NCI-H524 (cell line): ENCODE measurements around the gene SGF29.
"Not testable (repeated sequence)": the region's sequence is repeated elsewhere in the genome, so short reads cannot be mapped to it uniquely, and the experiment has no call there.

Experiments
- DNase-seq, 2 experiments: peaks; one replicate each; lab custom pipeline; 2025; lab: John Stamatoyannopoulos, UW

Gene SGF29

DNA sequence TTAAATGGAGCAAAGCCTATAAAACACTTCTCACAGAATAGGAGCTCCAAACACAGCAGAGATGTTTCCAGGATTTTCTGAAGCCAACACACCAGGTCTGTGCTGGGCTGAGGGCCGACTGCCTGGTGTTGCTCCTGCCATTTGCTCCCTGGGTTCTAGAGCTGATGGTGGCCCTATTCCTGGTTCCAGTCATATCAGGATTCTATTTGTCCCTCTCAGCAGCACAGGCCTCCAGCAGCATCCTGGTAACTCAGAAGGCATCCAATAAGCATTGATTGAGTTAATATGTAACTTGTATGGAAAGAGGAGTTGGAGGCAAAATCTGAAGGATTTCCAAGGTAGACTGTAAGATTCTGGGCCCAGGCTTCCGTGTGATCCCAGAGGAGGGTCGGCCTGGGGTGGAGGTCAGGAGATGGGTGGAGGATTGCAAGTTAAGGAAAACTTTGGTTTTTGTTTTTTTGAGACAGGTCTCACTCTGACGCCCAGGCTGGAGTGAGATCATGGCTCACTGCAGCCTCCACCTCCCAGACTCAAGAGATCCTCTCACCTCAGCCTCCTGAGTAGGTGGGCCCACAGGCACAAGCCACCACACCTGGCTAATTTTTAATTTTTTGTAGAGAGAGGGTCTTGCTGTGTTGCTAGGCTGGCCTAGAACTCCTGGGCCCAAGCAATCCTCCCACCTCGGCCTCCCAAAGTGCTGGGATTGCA lies 20.6 kb upstream of the SGF29 start:
- no peak for DNase-seq

DNA sequence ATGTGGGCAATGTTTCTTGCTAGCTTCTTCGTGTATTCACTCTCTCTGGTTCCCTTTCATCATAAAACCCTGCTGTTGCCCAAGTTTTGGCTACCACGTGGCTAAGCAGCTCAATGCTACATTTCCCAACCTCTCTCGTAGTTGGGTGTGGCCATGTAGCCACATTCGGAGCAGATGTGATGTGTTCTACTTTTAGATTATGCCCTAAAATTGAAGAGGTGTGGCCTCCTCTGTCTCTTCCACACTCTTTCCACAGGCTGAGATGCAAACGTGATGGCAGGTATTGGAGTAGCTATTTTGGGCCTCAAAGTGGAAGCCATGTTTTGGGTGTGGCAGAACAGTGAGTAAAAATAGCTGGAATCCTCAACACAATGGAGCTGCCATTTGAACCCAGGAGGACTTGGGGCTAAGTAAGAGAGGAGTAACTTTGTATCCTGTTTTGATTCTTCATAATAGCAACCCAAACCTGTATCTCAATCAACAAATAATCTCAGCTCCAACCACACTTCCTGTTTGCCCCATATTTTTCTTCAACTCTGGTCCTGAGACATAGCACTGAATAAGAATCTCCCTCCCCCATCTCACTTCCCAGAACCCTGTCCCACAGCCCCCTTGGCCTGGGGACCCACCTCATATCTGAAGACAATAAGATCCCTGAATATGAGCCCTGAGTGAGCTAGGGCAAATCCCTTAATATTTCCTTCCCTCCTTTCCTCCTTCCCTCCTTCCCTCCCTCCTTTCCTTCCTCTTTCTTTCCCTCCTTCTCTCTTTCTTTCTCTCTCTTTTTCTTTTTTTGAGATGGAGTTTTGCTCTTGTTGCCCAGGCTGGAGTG lies 19.0 kb upstream of the SGF29 start:
- DNase-seq, result no peak

DNA sequence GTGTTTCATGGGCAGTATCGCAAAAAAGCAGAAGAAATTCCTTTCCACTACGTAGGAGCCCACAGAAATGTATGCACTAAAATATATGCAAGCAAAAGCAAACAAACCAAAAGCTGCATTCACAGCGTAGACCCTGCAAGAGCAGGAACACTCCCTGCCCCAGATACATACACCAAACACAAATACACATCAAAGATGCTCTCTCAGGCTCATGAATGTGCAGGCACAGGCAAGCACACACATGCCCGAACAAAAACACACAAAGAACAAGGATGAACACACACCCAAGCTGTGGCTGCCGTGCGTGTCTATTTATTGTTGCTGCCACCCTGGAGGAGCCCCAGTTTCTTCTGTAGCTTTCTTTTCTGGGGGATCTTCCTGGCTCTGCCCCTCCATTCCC lies 16.6 kb upstream of the SGF29 start:
- no peak for DNase-seq

DNA sequence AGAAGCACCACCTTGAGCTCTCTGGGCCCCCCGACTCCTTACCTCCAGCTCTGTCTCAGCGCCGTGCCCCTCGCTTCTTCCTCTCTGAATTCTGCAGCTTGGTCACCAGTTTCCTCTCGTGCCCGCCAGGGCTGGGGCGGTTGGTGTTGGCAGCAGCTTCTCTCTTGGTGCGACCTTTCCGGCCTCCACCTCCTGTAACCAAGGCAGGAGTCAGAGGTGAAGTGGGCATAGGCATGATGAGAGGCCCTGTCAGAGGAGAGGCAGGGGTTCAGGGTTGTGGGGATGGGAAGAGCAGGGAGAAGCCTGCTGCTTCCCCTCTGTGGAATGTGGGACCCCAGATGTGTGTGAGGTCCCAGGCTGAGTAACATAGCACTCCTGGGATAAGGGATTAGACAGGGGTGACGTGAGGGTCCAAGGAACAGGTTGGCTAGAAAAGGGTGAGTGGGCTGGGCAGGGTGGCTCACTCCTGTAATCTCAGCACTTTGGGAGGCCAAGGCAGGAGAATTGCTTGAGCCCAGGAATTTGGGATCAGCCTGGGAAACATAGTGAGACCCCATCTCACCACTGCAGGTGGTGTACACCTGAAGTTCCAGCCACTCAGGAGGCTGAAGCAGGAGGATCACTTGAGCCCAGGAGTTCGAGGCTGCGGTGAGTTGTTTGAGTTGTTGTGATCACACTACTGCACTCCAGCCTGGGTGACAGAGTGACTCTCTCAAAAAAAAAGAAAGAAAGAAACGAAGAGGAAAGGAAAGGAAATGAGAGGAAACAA lies 15.6 kb upstream of the SGF29 start:
- DNase-seq, result no peak

DNA sequence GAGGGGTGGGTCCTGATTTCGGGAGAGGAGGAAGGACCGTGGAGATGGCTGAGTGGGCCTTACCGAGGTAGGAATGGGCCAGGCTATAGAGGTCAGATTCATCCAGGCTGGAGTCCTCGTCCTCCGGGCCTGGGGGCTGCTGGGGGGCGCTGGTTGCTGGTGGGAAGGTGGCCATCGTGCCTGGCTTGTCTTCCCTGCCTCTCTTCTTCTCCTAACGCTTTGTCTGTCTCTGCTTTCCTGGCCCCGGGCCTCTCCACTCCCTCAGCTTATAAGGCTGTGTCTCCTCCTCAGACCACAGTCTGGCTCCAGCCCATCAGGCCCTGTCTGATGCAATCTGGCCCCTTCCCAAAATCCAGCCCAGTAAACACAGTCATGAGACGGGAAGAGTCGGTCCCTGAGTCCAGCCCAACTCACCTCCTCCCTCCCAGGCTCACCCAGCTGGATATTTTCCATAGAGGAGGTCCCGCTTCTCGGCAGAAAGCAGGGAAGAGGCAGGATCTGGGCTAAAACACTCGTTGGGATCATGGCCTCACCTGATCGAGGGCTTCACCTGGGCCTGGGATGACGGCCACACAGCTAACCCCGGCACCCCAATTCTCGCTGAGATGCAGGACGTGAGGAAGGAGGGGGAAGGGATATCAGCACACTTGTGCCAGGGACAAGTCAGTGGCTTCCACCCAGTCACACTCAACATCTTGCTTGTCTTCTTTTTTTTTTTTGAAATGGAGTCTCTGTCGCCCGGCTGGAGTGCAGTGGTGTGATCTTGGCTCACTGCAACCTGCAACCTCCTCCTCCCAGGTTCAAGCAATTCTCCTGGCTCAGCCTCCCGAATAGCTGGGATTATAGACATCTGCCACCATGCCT lies 14.8 kb upstream of the SGF29 start, which contains the start of gene NUPR1:
Gene NUPR1 (minus strand): TSS at position 242 of the 864 bp plus-strand sequence. CDS start 67 bp downstream, at position 175.
- no peak for DNase-seq

DNA sequence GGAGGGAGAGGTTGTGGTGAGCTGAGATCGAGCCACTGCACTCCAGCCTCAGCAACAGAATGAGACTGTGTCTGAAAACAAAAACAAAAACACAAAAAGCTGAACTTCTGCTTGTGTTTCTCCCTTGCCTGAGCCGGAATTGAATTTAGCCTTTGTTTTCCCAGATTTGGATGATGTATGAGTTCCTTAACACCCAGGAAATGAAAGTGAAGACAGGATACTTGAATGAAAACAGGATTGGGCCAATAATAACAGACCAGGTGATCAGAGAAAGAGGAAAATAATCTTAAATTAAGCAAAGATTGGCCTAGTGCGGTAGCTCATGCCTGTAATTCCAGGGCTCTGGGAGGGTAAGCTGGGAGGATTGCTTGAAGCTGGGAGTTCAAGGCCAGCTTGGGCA lies 13.4 kb upstream of the SGF29 start:
- DNase-seq, result no peak

DNA sequence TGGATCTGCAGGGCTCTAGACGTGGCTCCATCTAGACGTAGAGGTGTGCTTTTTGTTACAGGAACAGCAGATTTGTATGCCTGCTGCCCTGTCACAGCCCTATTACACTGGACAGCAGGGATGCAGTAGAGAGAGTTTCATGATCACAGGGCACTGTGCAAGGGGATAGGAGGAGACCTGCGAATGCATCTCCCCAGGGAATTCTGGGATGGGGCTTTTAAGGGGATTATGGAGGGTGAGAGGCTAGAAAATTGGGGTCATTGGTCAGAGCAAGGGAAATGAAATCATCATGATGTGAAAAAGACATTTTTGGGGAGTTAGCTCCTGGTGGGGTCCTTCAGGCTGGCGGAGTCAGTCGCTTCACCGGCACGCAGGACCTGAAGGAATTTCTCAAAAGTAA lies 11.1 kb upstream of the SGF29 start:
- no peak for DNase-seq

DNA sequence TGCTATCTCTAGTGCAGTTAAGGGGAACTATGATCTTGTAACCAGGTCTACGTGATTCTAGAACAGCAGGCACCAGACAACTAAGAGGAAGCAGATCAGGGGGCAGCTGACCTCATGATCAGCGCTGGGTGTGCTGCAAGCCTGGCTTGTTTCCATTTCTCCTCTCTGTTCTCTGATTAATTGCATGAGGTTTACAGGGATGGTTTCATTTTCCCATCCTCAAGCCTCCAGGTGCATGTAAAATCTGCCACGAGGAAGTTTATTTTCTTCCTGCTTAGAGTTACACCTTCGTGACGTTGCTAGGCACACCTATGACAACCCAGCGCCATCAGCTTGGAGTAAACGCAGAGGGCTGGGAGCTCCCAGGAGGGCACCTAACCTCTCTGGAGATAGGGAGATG lies 10.6 kb upstream of the SGF29 start:
- no peak for DNase-seq

DNA sequence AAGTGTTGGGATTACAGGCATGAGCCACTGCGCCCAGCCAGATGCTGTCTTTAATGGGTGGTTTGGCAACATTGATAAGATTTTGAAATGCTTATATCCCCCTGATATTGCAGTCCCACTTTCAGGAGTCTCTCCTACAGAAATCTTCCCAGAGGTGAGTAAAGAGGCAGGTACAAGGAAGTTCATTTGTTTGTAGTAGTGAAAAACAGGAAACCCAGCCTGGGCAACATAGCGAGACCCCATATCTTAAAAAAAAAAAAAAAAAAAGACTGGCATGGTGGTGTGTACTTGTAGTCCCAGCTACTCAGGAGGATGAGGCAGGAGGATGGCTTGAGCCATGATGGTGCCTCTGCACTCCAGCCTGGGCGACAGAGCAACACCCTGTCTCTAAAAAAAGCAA lies 8.7 kb upstream of the SGF29 start:
- no peak for DNase-seq

DNA sequence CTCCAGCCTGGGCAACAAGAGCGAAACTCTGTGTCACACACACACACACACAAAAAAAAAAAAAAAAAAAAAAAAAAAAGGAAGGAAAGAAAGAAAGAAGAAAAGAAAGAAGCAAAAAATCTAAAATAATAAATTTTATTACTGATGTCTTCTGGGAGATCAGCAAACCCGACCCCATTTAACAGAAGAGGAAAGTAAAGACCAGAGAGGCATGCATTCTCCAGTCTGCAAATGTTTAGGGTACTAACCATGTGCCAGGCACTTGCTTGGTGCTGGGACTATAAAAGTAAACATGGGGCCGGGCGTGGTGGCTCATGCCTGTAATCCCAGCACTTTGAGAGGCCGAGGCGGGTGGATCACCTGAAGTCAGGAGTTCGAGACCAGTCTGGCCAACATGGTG lies 7.8 kb upstream of the SGF29 start:
- DNase-seq, result not testable (repeated sequence)

DNA sequence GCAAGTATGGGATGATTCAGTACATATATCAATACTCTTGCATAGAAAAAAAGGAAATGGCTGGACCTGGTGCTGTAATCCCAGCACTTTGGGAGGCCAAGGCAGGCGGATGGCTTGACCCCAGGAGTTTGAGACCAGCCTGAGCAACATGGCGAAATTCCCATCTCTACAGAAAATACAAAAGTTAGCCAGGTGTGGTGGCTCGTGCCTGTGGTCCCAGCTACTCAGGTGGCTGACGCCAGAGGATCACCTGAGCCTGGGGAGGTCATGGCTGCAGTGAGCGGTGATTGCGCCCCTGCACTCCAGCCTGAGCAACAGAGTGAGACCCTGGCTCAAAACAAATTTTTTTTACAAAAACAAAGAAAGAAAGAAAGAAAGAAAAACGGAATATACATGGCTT lies 7.1 kb upstream of the SGF29 start:
- no peak for DNase-seq

DNA sequence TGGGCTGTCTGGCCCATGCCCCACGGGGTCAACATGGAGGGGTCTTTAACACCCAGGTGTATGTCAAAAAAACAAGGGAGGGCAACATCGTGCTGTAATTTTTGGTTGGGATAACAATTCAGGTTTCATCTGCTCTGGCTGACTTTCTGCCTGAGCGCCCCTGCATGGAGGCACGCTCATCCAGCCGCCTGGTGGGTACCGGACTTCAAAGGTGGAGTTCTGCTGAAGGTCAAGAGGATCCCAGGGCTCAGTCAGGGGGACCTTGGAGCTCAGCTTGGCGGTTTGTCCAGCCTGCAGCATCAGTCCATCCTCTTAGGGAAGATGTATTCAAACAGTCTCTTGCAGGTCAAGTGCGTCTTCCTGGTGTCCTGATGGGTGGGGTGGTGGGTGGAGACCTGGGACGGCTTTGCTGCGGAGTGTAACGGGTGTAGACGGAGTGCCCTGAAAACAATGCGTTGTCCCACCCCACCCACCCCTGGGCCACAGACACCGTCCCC lies 5.4 kb upstream of the SGF29 start:
- no peak for DNase-seq

DNA sequence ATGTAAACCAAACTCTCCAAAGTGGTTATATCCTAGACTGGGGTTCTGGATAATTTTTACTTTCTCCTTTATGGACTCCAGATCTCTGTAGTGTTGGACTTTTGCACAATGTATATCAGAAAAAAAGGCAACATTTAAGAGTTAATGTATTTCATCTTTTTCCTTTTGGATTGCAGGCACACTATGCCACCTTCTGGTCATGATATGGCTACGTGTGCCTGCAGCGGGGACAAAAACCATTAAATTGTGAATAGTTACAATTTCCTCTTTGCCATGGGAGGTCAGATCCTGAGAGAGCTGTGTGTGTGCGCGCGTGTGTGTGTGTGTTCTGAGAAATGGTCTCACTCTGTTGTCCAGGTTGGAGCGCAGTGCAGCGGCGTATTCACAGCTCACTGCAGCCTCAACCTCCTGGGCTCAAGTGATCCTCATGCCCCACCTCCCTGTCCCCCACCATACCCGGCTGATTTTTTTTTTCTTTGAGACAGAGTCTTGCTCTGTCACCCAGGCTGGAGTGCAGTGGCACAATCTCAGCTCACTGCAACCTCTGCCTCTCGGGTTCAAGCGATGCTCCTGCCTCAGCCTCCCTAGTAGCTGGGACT lies 4.3 kb upstream of the SGF29 start:
- DNase-seq, result peak in 1 of 2 experiments; percentile 18

DNA sequence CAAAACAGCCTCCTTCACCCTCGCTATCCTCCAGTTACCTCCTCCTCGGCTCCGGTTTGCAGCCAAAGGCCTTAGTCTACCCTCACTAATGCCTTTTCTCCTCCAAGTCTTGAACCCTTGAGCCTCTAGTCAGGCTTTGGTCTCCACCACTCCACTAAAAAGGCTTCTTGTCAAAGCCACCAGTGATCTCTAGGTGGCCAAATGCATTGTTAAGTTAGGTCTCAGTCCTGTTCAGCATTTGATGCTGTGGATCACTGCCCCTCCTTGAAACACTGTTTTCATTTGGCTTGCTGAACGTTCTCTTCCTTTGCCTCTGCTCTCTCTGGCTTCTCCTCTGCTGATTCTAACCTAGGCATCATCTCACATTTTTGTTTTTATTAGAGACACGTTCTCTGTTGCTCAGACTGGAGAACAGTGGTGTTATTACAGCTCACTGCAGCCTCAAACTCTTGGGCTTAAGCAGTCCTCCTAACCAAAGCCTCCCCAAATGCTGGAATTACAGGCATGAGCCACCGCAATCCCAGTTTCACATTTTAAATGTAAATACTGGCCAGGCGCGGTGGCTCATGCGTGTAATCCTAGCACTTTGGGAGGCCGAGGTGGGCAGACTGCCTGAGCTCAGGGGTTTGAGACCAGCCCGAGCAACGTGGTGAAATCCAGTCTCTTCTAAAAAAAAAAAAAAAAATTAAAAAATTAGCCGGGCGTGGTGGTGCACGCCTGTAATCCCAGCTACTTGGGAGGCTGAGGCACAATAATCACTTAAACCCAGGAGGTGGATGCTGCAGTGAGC lies 1.1 kb downstream of the SGF29 start:
- DNase-seq, result no peak

DNA sequence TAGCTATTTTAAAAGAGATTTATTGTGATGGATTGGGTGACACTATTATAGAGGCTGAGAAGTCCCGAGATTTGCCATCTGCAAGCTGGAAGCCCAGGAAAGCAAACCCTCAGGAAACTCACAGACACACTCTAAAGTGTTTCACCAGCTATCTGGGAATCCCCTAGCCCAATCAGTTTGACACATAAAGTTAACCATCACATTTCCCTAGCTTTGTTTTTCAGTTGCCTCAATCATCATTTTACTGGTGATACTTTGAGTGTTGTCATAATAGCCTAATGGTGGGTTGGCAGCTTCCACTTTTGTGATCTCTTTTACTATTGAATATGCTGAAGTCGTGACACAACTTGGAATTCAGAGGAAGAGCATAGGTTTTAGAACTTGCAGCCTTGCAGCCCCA lies 1.8 kb downstream of the SGF29 start:
- no peak for DNase-seq

DNA sequence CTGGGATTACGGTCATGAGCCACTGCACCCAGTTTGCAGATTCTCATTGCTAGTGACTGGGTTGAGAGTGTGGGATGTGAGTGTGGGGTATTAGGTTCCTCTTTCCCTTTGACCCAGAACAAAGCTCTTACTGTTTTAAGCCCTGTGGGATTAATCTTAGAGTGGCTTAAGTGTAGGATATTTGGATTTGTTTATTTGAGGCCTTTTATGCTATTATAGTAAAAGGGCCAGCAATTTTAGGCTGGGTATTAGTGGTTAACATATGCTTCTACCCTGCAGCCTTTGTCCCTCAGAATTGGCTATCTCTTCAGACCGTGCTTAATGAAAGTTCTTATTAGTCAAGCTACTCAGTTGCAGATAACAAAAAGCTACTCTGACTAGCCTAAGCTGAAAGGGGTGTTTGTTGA lies 3.2 kb downstream of the SGF29 start:
- peak; percentile 34 to 73 for DNase-seq

DNA sequence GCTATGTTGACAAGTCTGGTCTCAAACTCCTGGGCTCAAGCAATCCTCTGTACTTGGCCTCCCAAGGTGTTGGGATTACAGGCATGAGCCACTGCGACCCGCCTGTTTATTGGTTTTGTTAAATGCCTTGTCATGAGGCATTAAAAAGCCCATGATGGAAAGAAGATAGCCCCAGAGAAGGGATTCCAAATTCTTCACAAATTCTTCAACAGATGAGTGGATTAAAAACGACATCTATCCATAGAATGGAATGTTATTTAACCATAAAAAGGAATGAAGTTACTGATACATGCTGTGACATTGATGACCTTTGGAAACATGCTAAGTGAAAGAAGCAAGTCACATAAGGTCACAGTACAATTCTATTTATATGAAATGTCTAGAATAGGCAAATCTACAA lies 4.7 kb downstream of the SGF29 start:
- DNase-seq, result no peak

DNA sequence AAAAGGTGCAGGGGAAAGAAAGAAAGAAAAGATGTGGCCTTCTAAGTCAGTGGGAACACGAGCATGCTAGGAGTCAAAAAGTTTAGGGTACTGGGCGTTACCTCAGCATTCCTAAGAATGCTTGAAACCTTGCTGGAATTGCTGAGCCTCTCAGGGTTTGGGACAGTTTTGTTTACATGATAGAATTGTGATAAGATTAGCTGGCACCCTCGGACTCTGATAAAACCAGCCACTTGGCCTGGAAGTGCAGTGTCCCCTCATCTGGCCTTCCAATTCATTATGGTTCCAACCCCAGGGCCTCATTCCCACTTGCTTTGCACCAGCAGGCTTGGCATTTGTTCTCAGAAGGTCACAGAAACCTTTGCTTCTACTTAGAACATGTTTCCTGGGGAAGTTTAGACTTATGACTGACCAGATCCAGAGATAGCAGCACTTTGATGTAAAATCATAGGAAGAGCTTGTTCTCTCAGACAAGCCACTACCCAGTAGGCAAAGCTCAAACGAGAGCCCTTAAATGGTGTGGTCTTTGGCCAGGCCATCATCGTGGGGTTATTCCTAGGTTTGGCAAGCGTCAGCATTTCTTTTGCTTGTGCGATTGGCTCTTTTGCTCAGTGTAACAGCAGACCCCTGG lies 8.0 kb downstream of the SGF29 start:
- no peak for DNase-seq

DNA sequence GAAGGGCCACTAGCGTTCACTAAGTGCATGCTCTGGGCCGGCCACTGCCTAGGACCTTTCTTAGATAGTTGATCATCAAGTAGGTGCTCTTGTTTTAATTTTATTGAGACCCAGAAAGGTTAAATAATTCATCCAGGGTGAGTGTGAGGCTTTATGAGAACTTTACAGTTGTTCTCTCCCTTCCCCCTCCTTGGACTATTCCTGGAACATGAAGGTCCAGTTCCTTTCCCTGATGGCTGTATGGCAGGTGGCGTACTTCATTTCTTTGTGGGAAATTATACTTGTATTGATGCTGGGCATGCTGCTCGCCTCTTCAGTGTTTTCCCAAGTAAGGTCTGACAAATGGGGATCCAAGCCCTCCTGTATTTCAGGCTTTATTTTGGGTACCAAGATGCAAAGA lies 8.5 kb downstream of the SGF29 start:
- no peak for DNase-seq

DNA sequence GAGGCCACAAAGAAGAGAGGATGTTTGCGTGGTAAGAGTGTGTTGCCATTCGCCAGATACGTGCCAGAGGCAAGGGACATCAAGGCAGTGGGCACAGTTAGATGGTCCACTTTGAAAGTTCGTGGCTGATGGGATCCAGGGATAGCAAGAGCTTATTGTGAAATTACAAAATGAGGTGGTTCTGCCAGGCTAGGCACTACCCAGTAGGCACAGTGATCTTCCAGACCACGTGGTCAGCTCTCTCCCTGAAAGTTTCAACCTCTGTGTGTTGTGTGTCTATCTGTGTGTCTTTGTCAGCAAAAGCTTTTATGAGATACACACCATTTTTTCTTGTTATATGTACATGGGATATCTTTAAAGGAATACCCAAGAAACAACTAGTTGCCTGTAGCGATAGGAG lies 9.5 kb downstream of the SGF29 start:
- no peak for DNase-seq
